GM18511 (cell line): ENCODE measurements around the gene AQP5.
"Not testable (repeated sequence)": the region's sequence is repeated elsewhere in the genome, so short reads cannot be mapped to it uniquely, and the experiment has no call there.

Experiments used
- ATAC-seq: cut with Tn5 transposase; IDR thresholded peaks from one replicate; pipeline ENCODE4 v1.9.1; 2021; ENCODE audit warnings: mild to moderate bottlenecking, moderate library complexity; ENCODE audit not compliant: unreplicated experiment

The AQP5 gene

DNA sequence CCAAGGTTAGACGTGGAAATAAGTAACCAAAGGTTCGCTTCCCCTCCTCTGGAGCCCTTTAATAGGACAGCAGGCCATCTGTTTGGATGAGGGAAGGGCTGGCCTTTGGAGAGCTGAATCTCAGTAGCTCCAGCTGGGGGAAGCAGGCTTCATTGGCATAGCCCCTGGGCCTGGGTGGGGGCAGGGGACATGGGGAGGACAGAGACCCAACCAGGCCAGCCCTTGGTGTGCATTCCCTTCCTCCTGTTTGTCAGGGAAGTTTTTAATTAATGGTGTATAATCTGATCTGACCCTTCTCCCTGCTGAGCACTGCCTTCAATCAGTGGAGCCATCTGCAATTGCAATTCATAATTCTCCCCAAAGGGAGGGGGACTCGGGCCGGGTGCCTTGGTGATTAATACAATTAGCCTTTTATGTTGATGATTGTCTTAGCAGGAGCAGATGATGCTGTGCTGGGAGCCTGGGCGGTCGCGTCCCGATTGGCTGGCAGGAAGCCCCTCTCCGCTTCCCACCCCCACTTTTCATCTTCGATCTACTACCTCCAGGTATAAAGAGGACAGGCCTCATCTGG, 17.4 kb downstream of the AQP5 start:
- no peak for ATAC-seq

DNA sequence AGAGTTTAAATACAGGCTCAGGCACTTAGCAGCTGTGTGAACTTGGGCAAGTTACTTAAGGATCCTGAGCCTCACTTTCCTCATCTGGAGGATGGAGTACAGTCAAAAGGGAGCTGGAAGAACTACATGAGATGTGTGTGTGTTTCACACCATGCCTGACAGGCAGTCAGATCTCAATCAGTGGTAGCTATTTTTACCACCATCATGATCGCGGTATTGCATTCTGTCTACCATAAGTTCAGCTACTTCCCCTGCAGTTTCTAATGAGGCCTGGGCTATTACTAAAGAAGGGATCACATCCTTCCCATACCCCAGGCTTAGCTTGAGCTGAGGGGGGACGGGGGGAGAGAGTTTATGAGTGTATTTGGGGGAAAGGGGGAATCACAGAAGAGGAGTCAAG, 18.1 kb downstream of the AQP5 start:
- no peak for ATAC-seq

DNA sequence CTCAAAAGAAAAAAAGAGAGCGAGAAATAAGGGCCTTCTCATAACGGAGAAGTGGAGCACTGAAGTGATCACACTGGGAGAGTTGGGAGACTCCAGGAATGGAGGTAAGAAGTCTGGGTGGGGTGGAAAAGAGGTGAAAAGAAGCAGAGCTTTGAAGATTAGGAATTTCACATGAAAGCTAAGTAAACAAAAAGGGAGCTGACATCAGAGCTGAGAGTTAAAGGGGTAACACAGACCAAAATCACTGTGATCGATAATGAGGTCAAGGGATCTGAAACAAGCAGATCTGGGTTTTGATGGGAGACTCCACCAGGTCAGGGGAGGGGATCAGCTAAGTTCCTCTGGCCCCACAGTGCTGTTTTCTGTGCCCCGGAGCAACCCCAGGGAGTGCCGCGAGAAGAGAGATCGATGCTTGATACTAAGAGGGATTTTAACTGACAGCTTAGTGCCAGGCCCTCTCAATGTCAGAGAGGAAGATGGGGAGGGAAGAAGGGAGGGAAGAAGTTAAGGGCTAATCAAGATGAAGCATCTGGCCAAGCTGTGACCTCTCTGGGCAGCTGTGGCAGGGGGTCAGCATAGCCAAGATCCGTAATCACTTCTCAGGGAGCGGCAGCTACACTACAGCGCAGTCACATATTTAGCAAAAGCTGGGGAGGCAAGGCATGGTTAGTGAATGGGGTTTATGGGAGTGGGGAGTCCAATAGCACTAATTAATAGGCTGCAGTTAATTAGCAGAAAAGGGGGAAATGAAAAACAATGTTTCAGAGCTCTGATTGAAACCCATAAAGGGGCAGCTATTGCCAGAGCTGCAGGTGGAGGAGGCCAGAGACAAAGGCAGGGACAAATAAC, 19.1 kb downstream of the AQP5 start:
- no peak for ATAC-seq

DNA sequence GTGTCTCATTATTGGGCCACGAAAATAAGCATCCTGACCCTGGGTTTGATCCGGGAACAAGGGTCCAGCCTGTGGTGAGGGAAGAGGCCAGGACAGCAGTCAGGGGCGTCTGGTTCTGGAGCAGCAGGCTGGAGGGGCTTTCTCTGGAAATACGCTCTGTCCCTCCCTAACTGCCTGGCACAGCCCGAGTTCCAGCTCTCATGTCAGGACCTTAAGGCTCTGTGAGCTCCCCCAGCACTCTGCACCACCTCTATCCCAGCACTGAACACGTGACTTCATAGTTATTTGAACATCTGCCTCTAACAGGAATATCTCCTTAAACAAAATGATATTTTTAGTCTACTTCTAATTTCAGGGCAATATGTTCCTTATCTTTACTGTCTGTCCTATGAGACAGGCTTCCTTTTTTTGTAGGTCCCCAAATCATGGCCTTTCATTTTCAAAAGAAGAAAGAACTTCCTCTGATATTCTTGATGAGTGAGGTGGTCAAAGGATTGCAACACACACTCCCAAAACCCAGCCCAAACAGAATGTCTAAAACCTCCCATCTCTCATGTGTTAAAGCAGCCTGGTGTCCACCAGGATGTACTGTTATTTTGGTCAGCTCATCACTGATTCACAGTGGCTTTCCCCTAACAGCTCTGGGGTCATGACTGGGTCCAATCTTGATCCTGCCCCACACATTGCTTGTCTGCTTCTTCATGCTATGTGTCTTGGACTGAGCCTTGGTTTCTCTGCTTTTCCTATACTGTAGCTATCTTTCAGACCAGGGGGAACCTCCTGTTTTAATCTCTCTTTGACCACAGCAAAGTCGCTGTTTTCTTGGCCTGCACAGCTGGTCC, 20.8 kb downstream of the AQP5 start:
- no peak for ATAC-seq

DNA sequence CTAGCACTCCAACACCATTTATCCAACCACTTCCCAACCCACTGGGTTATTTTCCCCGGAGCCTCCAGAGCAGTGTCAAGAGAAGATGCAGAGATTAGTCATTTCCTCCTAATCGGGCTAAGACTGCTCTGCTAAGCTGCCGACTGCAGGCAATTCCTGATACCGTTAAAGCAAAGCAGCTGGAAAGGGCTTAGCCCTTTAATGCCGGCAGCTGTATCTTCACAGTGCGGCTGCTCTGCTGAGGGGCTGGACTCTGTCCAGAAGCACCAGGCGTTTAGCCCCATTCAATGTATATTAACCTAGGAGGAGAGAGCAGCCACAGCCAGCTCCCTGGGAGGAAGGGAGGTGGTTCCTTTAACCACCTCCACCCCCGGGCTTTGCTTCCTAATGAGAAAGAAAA, 22.2 kb downstream of the AQP5 start:
- ATAC-seq = no peak

DNA sequence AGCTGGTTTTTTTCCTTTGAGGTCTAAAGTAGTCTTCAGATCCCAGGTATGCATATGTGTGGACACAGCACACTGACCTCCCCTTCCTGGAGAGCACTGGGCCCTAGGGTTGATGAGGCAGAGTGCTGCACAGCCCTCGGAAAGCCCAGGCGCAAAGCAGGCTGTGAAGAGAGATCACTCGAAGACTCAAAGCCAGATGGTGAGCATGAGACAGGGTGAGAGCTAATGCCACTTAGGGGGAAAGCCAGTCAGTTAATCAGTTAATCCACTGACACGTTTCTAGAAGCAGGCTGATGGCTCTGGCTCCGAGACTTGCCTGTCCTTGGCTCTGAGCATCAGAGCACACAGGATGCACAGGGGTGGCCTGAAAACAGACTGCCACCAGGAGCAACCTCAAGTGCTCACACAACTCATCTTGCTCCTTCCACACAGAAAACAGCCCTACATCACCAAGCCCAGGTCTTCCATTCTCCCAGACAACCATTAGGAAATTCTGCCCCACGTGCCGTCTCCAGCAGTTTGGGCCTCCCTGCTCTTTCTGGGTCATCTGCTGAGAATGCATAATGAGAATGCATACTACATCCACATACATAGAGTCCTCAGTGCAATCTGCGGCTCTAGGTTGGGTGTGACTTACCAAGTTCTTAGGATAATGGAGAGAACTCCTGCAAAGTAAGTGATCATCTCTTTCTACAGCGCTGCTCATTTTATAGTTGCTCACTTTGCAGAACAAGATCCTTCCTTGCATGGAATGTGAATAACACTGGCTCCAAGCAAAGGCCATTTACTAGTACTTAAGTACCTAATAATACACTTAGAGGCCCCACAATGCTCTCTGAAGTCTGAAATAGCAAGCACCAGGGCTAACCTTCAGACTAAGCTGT, 23.0 kb downstream of the AQP5 start:
- no peak for ATAC-seq

DNA sequence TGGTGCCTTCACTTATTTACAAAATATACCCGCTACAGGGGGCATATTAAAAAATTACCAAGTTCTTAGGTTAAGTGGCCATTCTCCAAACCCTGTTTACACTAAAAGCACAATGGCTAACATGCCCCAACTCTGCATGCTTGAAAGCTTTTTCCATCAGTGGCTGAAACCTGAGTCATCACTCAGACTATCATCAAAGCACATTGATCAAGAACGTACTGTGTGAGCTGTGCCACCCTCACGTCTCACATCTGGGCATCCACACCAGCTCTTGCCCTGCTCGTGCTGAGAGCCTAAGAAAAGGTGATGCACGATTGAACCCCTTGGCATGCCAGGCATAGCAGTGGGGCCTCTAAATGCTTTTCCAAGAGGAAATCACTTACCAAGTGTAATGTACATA, 24.3 kb downstream of the AQP5 start:
- no peak for ATAC-seq

DNA sequence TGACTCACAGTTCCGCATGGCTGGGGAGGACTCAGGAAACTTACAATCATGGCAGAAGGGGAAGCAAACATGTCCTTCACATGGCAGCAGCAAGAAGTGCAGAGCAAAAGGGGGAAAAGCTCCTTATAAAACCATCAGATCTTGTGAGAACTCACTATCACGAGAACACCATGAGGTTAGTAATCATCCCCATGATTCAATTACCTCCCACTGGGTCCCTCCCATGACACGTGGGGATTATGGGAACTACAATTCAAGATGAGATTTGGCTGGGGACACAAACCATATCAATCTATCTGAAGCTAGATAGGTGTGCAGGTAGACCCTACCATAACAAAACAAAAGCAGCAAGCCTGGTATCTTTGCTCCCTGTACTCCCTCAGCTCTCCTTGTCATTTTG, 24.8 kb downstream of the AQP5 start:
- ATAC-seq = not testable (repeated sequence)

DNA sequence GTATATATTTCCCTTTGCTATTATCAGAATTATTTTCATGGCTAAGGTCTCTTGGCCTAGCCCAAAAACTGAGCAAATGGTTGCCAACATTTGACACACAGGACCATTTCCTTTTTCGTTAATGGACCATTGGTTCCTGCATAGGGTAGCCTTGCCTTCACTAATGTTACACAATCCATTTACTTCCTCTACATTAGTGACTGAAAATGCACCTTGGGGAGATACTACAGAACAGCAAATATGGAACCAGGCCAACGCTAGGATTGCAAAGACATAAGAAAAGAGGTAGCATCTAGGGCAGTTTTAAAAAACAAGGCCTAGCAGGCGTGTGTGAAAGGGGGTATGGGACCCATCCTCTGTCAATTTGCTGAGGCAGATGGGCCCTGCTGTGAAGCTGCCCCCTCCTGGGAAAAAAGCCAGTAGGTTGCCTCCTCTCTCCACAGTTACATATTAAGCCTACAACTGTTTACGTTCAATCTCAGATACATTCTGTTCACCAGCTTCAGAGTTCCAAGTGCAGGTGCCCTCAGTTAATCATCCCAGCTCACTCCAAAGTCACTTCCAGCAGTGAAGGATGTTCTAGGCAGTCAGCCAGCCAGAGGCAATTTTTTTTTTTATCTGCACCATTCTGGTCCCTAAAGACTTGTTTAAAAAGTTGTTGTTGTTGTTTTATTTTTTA, 26.1 kb downstream of the AQP5 start:
- no peak for ATAC-seq

DNA sequence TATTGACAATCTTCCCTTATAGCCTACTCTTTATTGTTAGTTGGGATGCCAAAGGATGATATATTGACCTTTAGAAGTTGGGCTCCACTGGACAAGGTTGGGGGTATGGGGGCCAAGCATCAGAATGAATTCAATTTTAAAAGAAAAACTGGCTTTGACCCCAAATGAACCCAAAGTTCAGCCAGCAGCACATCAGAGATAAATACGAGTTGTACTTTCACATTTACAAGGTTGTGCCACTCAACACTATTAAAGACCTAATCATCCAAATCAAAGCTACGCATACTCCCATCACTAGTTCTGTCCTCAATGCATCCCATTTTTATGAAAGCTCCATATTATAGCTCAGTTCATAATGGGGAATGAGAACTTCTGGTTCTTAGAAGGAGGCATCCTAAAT, 27.7 kb downstream of the AQP5 start:
- not testable (repeated sequence) for ATAC-seq

DNA sequence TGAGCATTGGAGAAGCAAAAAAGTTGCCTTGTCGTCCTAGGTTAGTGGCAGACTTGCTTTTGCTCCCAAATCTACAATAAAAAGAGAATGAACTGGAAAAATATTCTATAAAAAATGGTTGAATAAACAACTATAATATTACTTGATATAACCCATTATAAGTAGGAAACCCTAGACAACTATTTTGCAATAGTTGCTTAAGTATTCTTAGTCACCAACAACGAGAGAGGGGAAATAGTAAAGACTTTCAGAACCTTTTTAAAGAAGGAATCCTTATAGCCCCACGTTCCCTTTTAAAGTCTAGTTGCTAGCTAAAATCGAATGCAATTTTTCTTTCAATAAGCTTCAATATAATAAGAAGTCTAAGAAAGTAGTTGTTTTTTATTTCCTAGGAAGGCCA, 28.6 kb downstream of the AQP5 start:
- no peak for ATAC-seq

DNA sequence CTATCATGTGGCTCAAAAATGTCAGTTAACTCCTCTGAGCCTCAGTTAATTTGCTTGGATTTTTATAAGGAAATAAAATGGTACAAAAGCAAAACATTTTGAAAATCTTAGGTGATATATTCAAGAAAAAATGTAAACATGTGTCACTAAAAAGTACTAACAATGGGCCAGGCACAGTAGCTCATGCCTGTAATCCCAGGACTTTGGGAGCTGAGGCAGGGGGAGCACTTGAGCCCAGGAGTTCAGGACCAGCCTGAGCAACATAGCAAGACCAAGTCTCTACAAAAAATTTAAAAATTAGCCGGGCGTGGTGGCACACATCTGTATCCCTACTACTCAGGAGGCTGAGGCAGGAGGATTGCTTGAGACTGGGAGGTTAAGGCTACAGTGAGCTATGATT, 36.8 kb downstream of the AQP5 start:
- ATAC-seq = no peak

DNA sequence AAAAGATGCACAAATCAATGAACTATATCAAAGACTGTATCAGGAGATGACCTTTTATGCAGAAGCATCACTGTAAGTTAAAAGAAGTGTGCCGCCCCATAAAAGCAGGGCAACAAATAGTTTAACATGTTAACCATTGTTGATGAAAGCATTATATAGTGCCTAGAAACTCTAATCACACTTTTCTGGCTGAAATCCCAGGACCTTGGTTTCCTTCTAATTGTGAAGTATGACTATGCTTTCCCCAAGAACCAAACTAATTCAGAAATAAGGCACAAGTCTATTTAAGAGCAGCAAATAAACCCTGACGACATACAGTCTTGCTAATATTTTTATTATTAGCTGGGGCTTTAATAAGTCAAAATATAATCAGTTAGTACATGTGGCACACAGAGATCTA, 41.9 kb downstream of the AQP5 start:
- no peak for ATAC-seq

DNA sequence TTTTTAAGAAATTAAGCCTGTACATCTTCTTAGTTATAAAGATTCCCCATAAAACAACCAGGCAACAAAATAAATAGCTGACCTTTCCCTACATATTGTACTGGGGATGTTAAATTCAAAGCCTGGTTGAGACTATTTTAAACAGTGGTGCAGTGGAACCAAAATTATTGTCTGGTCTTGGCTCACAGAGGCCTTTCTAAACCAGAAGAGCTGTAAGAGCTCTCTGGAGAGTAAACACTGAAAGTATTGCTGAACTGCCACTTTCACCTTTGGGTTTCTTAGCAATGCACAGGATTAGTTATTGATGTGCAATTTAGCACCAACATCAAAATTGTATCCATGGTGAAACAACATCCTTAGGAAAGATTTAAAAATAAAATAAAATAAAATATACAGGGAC, 43.0 kb downstream of the AQP5 start:
- no peak for ATAC-seq

DNA sequence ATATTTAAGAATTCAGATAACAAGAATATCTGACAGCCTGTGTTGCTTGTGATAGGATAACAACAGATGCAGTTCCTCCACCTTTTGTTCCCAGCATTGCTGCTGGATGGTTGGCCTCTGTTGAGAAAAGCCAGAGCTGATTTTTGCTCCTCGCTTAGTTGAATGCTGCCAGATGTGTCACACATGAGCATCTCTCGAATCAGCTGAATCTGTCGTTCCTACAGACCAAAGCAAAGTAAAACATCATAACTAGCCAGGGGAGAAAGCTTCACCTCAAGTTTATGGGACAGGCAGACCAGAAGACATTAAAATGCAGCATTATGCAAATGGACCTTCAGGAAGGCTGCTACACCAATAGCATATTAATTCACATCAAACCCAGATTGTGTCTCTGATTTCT, 43.5 kb downstream of the AQP5 start:
- ATAC-seq = no peak

DNA sequence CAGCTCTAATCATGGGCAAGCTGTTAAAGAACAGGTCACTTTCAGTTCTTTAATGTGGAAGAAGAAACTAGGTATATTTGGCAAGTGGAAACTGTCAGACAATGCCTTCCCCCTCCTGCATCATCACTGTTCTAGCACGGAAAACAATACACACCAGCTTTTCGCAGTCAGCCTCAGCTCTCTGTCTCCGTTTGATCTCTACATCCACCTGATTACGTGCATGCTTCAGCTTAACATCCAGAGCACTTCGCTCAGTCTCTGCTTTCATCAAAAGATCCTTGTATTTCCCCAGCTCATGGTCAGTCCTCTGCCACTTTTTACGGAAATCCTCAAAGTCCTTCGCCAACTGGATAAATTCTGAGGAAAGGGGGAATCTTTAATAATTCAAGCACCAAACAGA, 44.6 kb downstream of the AQP5 start:
- ATAC-seq = no peak

DNA sequence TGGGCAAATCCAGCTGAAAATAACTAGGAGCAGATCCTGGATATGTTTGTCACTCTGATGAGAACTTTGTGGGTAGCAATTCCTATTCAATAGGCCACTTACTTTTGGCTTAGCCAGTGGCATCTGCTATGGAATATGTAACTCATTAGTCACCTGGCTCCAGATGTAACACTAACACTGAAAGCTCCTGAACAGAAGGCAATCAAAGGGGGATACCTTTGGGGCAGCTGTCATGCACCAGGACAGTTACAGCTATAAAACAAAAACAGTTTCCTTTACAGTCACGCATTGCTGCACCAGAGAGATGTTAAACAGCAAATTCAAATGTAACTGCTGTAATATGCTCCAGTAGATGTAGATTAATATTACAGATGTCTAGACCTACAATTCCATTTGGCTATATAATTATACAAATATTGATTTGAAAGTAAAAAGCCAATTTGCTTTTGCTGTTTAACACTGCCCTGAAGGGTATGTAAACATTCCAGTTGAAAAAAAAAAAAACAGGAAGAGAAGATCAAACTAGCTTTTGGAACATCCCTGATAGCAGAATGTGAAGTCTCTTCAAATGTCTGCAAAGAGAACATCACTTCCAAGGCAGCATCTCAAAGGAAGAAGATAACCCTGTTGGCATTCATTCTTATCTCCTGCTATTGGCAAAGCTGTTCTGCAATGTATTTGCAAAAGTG, 45.2 kb downstream of the AQP5 start:
- ATAC-seq = no peak

DNA sequence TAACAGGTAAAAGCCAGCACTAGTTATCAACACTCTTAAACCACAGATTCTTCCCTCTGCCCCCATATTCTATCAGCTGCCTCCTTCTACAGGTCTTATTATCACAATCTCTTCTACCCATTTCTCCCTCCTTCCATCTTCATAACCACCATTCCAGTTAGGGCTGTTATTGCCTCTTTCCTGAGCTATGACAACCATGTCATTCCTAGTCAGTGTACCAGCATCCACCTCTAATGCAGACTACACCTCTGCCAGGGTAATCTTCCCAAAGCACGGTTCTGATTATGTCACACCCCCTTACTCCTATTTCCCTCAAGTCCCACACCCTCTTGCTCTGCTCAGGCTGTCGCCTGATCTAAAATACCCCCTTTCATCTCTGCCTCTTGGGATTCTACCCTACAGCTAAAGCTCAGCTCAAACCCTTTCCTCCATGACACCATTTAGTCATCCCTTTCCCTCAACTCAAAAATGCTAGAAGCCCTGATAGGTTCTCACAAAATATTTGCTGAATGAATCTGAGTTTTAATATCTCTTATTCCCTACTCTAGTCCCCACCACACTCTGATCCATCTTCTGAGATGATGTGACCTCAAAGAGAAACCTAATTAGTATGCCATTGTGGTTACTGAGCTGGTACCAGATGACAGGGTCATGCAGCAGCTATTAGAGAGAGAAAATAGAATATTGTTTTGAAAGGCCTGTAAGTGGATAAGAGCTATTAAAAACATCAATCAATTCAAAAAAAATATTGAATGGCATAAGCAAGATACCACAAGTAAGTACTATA, 51.9 kb downstream of the AQP5 start:
- ATAC-seq = no peak

DNA sequence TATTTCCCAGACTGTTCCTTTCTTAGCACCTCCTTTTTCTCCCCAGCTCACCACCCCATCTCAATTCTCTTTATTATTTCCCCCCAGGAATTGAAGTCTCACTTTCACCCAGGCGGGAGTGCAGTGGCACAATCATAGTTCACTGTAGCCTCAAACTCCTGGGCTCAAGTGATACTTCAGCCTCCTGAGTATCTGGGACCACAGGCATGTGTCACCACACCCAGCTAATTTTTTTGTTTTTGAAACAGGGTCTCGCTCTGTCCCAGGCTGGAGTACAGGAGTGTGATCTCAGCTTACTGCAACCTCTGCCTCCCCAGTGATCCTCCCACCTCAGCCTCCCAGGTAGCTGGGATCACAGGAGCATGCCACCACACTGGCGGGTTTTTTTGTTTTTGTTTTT, 52.7 kb downstream of the AQP5 start:
- no peak for ATAC-seq
